ENCODE data around the gene ICE1.

DNA sequence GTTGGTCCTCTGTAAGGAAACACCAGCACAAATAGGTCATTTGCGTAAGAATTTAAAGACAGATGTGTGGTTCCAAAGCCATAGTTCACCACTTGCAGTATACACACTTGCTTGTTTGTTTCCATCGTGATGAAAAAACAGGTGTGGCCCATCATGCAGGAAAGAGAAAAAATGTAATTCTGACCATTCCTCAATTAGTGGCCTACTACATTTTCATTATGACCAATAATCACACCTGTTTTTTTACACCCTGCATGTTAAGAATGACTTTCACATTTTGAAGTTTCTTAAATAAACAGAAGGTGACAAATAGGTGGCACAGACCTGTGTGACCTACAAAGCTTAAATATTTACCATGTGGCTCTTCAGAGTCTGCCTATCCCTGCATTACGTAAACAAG lies 2.2 kb upstream of the ICE1 start:
- TF ChIP-seq, protein P1, sequence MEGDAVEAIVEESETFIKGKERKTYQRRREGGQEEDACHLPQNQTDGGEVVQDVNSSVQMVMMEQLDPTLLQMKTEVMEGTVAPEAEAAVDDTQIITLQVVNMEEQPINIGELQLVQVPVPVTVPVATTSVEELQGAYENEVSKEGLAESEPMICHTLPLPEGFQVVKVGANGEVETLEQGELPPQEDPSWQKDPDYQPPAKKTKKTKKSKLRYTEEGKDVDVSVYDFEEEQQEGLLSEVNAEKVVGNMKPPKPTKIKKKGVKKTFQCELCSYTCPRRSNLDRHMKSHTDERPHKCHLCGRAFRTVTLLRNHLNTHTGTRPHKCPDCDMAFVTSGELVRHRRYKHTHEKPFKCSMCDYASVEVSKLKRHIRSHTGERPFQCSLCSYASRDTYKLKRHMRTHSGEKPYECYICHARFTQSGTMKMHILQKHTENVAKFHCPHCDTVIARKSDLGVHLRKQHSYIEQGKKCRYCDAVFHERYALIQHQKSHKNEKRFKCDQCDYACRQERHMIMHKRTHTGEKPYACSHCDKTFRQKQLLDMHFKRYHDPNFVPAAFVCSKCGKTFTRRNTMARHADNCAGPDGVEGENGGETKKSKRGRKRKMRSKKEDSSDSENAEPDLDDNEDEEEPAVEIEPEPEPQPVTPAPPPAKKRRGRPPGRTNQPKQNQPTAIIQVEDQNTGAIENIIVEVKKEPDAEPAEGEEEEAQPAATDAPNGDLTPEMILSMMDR (IDR thresholded peaks at IDR 0.05) = no peak
- TF ChIP-seq EZH2 (IDR thresholded peaks at IDR 0.05; ENCODE audit: borderline replicate concordance, insufficient read depth, low read depth, low read length, poor library complexity, severe bottlenecking) = no peak

Data from B cell (primary cell).